ENCODE data around the gene RHBDL3.

DNA sequence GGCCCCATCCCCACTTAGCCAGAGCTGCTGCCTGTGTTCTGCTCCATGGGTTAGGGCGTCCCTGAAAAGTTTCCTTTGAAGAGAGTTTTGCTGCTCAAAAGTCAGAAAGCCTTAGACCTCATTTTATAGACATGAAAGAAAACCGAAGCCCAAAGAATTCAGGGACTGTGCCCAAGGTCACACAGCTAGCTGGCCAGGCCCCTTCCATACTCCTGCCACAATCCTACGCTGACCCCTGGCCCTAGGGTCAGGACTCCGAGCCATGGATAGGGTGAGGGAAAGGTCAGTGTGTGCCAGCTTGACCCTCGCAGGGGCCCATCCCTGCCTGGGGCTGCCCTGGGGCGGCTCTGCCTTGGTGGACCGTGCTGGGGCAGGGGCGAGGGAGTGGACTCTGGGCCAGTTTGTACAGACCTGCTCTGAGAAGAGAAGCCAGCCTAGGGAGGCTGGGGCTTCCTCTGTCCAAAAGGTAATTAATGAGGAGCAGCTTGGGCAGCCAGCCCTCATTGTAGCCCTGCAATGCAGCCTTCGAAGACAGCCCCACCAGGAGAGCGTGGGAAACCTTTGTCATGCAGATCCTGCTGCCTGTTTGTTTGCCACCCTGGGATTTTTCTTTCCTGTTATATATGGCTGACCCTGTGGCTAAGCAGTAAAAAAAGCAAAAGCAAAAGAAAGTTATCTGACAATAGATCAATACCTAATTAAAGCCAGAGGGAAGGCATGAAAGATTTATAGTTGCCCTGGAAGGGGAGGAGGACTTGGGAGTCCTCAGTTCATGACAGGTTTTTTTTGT is 37.4 kb downstream of the RHBDL3 start:
- TF ChIP-seq, protein P1, sequence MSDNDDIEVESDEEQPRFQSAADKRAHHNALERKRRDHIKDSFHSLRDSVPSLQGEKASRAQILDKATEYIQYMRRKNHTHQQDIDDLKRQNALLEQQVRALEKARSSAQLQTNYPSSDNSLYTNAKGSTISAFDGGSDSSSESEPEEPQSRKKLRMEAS (CRISPR knock-in tag; IDR thresholded peaks at IDR 0.05), result peak; percentile 72
- TF ChIP-seq, protein P2, sequence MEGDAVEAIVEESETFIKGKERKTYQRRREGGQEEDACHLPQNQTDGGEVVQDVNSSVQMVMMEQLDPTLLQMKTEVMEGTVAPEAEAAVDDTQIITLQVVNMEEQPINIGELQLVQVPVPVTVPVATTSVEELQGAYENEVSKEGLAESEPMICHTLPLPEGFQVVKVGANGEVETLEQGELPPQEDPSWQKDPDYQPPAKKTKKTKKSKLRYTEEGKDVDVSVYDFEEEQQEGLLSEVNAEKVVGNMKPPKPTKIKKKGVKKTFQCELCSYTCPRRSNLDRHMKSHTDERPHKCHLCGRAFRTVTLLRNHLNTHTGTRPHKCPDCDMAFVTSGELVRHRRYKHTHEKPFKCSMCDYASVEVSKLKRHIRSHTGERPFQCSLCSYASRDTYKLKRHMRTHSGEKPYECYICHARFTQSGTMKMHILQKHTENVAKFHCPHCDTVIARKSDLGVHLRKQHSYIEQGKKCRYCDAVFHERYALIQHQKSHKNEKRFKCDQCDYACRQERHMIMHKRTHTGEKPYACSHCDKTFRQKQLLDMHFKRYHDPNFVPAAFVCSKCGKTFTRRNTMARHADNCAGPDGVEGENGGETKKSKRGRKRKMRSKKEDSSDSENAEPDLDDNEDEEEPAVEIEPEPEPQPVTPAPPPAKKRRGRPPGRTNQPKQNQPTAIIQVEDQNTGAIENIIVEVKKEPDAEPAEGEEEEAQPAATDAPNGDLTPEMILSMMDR (IDR thresholded peaks at IDR 0.05), result no peak
- TF ChIP-seq NR3C1 (CRISPR knock-in tag; conservative IDR thresholded peaks at IDR 0.05; ENCODE audit: low read depth) (no peak), FOXP1 (CRISPR knock-in tag; IDR thresholded peaks at IDR 0.05; ENCODE audit: borderline replicate concordance) (no peak), ELF4 (CRISPR knock-in tag; IDR thresholded peaks at IDR 0.05; ENCODE audit: low read depth) (no peak)
- TF ChIP-seq, protein P3, sequence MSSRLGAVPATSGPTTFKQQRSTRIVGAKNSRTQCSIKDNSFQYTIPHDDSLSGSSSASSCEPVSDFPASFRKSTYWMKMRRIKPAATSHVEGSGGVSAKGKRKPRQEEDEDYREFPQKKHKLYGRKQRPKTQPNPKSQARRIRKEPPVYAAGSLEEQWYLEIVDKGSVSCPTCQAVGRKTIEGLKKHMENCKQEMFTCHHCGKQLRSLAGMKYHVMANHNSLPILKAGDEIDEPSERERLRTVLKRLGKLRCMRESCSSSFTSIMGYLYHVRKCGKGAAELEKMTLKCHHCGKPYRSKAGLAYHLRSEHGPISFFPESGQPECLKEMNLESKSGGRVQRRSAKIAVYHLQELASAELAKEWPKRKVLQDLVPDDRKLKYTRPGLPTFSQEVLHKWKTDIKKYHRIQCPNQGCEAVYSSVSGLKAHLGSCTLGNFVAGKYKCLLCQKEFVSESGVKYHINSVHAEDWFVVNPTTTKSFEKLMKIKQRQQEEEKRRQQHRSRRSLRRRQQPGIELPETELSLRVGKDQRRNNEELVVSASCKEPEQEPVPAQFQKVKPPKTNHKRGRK (CRISPR knock-in tag; IDR thresholded peaks at IDR 0.05; ENCODE audit: borderline replicate concordance), result no peak
- TF ChIP-seq, protein P4, sequence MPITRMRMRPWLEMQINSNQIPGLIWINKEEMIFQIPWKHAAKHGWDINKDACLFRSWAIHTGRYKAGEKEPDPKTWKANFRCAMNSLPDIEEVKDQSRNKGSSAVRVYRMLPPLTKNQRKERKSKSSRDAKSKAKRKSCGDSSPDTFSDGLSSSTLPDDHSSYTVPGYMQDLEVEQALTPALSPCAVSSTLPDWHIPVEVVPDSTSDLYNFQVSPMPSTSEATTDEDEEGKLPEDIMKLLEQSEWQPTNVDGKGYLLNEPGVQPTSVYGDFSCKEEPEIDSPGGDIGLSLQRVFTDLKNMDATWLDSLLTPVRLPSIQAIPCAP (CRISPR knock-in tag; IDR thresholded peaks at IDR 0.05), result no peak
